Skeletal muscle tissue (tissue), 4 donors: ENCODE results near the gene MYH10. TPM values are rescaled to one million over a fixed set of nuclear protein-coding genes. Genes with fewer than 3 reads are reported as not detected.

Experiments used
- H3K27ac ChIP-seq: one replicate; pipeline ENCODE4 v1.7.0; 2013; ENCODE audit warnings: mild to moderate bottlenecking, low read depth, low read length, inconsistent platforms
- H3K27me3 ChIP-seq, 3 donors: one replicate each; pipeline ENCODE4 v1.7.0; 2013; ENCODE audit warnings: low read length in 3 of 3; ENCODE audit not compliant: control insufficient read depth in 3 of 3, insufficient read depth in 3 of 3
- H3K36me3 ChIP-seq, 3 donors: one replicate each; pipeline ENCODE4 v1.7.0; 2013; ENCODE audit warnings: low read length in 3 of 3; ENCODE audit not compliant: control insufficient read depth in 3 of 3, insufficient read depth in 3 of 3
- H3K4me1 ChIP-seq, 3 donors: one replicate each; pipeline ENCODE4 v1.7.0; 2013; ENCODE audit warnings: low read length in 3 of 3, mild to moderate bottlenecking in 3 of 3; ENCODE audit not compliant: control insufficient read depth in 3 of 3, insufficient read depth in 3 of 3
- H3K4me3 ChIP-seq, 3 donors: one replicate each; pipeline ENCODE4 v1.7.0; 2013; ENCODE audit warnings: low read length in 3 of 3
- H3K9ac ChIP-seq, 3 donors: one replicate each; pipeline ENCODE4 v1.7.0; 2013; ENCODE audit warnings: low read length in 3 of 3, mild to moderate bottlenecking in 3 of 3, moderate library complexity in 2 of 3, low read depth in 1 of 3
- H3K9me3 ChIP-seq, 3 donors: one replicate each; pipeline ENCODE4 v1.7.0; 2013; ENCODE audit warnings: low read length in 3 of 3; ENCODE audit not compliant: control insufficient read depth in 3 of 3
- total RNA-seq: library from RNA; depleted of rRNA; stranded (reverse); fragments of >200 nt; gene quantifications from one replicate; pipeline ENCODE4 v1.2.3, GENCODE V29; 2014
- donor health status: Osteomylitis.

Gene MYH10
- total RNA-seq, 1 donor from 2014 or later = 72.0 TPM

- no peak overlapping the region for H3K27ac ChIP-seq
- H3K36me3 ChIP-seq = peaks cover 33 to 42% (median 37%) of the 10 kb centered on the region in 3 donors
- H3K4me1 ChIP-seq = peaks cover 8 to 12% (median 9%) of the 10 kb centered on the region in 3 donors
- H3K9me3 ChIP-seq = no peaks in the 10 kb centered on the region
- H3K9ac ChIP-seq = no peak overlapping the region
- no peak overlapping the region for H3K4me3 ChIP-seq
- H3K27me3 ChIP-seq = no peaks in the 10 kb centered on the region
These were observed 148.8 kb downstream of the MYH10 start for GRCh38 chr17:8481703-8482102.

DNA sequence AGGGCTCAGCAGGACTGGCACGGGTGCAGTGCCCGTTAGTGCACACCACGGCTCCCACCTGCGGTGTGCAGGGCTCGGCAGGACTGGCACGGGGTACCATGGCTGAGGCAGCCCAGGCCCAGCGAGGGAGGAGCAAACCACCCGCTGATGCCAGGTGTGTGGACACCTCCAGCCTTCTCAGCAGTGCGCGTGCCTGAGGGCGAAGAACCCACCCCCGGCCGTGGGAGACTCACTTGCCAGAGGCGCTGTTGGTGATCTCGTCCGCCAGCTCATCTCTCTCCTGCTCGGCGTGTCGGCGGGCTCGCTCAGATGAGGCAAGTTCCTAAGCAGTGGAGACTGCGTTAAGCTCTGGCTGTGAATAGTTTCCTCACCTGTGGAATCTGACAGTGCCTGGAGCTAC is 149.4 kb downstream of the MYH10 start:
- H3K36me3 ChIP-seq = peaks cover 36 to 47% (median 43%) of the 10 kb centered on the region in 3 donors
- no peak overlapping the region for H3K27ac ChIP-seq
- H3K4me1 ChIP-seq = peaks cover 8 to 12% (median 9%) of the 10 kb centered on the region in 3 donors

DNA sequence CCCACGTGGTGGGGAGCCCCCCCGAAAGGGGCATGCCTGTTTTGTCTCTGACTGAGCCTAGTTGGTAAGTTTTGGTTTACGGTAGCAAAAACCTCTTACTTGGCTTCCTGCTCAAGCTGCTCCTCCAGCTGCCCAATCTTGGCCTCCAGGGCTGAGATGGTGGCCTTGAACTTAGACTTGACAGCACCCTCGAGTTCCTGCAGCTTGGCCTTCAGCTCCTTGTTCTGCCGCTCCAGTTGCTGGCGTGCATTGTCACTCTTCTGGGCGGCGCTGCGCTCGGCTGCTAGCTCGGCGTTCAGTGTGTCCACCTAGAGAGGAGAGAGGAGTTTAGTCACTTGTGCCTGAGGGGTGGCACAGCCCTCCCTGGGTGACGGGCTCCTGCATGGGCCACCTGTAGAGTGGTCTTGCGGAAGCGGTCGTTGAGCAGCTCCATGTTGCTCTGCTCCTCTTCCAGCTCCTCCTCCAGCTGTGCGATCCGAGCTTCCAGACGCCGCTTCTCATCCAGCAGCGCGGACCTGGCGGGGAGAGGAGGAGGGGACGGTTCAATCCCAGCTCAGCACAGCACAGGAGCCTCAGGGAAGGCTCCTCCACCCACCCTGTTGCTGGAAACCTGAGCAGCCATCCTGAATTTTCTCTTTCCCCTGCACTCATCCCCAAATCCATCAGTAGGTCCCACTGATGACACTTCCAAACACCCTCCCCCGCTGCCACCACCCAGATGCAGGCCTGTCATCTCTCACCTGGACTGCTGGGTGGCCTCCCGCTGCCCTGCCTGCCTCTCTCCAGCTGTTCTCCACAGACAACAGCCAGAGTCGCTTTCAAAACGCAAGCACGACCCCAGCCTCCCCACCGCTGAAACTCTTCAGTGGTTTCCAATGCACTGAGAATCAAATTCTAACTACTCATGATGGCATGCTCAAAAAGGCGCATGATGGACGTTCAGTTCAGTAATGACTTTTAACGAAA is 150.2 kb downstream of the MYH10 start:
- no peak overlapping the region for H3K4me3 ChIP-seq
- no peaks in the 10 kb centered on the region for H3K9me3 ChIP-seq
- H3K9ac ChIP-seq = no peak overlapping the region
- H3K4me1 ChIP-seq = peaks cover 8 to 12% (median 9%) of the 10 kb centered on the region in 3 donors
- no peak overlapping the region for H3K27ac ChIP-seq
- H3K36me3 ChIP-seq = peaks cover 44 to 49% (median 48%) of the 10 kb centered on the region in 3 donors
- no peaks in the 10 kb centered on the region for H3K27me3 ChIP-seq

More for the DNA sequence above, 149.4 kb downstream of the MYH10 start:
- no peak overlapping the region for H3K9ac ChIP-seq
- H3K9me3 ChIP-seq = no peaks in the 10 kb centered on the region
- H3K27me3 ChIP-seq = no peaks in the 10 kb centered on the region
- no peak overlapping the region for H3K4me3 ChIP-seq

- peaks cover 48 to 56% (median 53%) of the 10 kb centered on the region in 3 donors for H3K36me3 ChIP-seq
- H3K4me1 ChIP-seq = peaks cover 8 to 12% (median 9%) of the 10 kb centered on the region in 3 donors
- H3K4me3 ChIP-seq = no peak overlapping the region
- no peaks in the 10 kb centered on the region for H3K27me3 ChIP-seq
- no peak overlapping the region for H3K9ac ChIP-seq
- no peak overlapping the region for H3K27ac ChIP-seq
- no peaks in the 10 kb centered on the region for H3K9me3 ChIP-seq
These were observed 151.0 kb downstream of the MYH10 start for GRCh38 chr17:8479431-8479947.

GRCh38 chr17:8477715-8478441 is 152.6 kb downstream of the MYH10 start:
- no peak overlapping the region for H3K4me3 ChIP-seq
- no peak overlapping the region for H3K9ac ChIP-seq
- no peaks in the 10 kb centered on the region for H3K27me3 ChIP-seq
- peaks cover 52 to 63% (median 55%) of the 10 kb centered on the region in 3 donors for H3K36me3 ChIP-seq
- H3K4me1 ChIP-seq = peaks cover 8 to 12% (median 9%) of the 10 kb centered on the region in 3 donors
- H3K9me3 ChIP-seq = no peaks in the 10 kb centered on the region
- no peak overlapping the region for H3K27ac ChIP-seq

GRCh38 chr17:8477171-8477570 is 153.4 kb downstream of the MYH10 start:
- no peak overlapping the region for H3K27ac ChIP-seq
- no peak overlapping the region for H3K4me3 ChIP-seq
- H3K36me3 ChIP-seq = peaks cover 53 to 61% (median 56%) of the 10 kb centered on the region in 3 donors
- peaks cover 8 to 12% (median 9%) of the 10 kb centered on the region in 3 donors for H3K4me1 ChIP-seq
- no peak overlapping the region for H3K9ac ChIP-seq
- no peaks in the 10 kb centered on the region for H3K9me3 ChIP-seq
- H3K27me3 ChIP-seq = no peaks in the 10 kb centered on the region

DNA sequence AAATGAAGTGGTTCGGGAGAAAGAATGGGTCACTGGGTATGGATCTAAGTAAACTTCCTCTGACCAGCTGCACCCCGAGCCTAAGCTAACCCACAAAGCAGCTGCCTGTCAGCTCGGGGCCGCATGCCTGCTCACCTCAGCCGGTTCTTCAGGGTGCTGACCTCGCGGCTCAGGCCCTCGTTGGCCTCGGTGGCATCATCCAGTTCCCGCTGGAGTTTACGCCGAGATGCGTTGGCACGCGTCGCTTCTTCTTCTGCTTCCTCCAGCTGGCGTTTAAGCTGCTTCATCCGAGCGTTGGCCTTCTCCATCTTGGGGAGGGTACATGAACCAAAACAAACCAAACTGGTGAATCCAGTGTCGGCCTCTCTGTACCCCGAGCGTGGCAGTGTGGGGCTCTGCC is 153.8 kb downstream of the MYH10 start:
- Histone ChIP-seq H3K27ac (no peak overlapping the region), H3K36me3 (peaks cover 53 to 65% (median 60%) of the 10 kb centered on the region in 3 donors), H3K27me3 (no peaks in the 10 kb centered on the region), H3K9ac (no peak overlapping the region), H3K4me1 (peaks cover 8 to 12% (median 9%) of the 10 kb centered on the region in 3 donors), H3K4me3 (no peak overlapping the region), H3K9me3 (no peaks in the 10 kb centered on the region)

DNA sequence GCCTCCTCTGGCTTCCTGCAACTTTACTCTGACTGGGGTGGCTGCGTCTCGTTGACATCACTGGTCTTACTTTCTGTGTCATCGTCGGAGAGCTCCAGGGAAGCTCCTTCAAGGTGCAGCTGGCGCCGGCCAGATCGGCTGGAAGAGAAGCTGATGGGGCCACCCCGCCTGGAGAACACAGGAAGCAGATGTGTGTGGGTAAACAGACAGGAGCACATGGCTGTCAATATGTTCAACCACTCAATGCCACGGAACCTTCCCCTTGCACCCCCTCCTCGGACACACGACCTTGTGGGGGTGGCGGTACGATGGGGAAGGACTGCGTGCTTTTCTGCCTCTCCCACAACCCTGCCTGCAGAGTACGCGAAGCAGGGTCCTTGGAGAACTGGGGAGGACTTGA is 154.7 kb downstream of the MYH10 start:
- peaks cover 7 to 14% (median 12%) of the 10 kb centered on the region in 3 donors for H3K4me1 ChIP-seq
- no peaks in the 10 kb centered on the region for H3K9me3 ChIP-seq
- H3K9ac ChIP-seq = no peak overlapping the region
- H3K27me3 ChIP-seq = no peaks in the 10 kb centered on the region
- H3K36me3 ChIP-seq = peaks cover 54 to 64% (median 59%) of the 10 kb centered on the region in 3 donors
- no peak overlapping the region for H3K27ac ChIP-seq
- H3K4me3 ChIP-seq = no peak overlapping the region

GRCh38 chr17:8475227-8475626 is 155.3 kb downstream of the MYH10 start:
- H3K27ac ChIP-seq = no peak overlapping the region
- no peaks in the 10 kb centered on the region for H3K27me3 ChIP-seq
- no peak overlapping the region for H3K4me3 ChIP-seq
- H3K4me1 ChIP-seq = peaks cover 12 to 15% (median 13%) of the 10 kb centered on the region in 3 donors
- H3K9ac ChIP-seq = no peak overlapping the region
- H3K9me3 ChIP-seq = no peaks in the 10 kb centered on the region
- H3K36me3 ChIP-seq = peaks cover 49 to 62% (median 56%) of the 10 kb centered on the region in 3 donors
